Panc1 (cell line): Measurements from ENCODE around the gene NXPH3. TPM values are rescaled to one million over a fixed set of nuclear protein-coding genes. Genes with fewer than 3 reads are reported as not detected.
"Not testable (repeated sequence)": the region's sequence is repeated elsewhere in the genome, so short reads cannot be mapped to it uniquely, and the experiment has no call there.

Experiments used
- ATAC-seq: fragments of 200-7000 bp; cut with Tn5 transposase; 2 replicates; pipeline ENCODE4 v1.9.1; 2020; ENCODE audit warnings: mild to moderate bottlenecking, moderate library complexity
- BruUV-seq: library from RNA; stranded (reverse); fragments of 400-500 nt; replicated peaks from 2 replicates; lab custom pipeline; 2021; lab: Mats Ljungman, UMichigan
- CTCF ChIA-PET: fragments of 300-600 bp; sonication (Branson Sonifier 250); formaldehyde crosslinking; loops from one replicate; lab custom pipeline; 2022; ENCODE audit warnings: antibody characterized with exemption; lab: Charles Lee
- POLR2A ChIA-PET: fragments of 300-600 bp; sonication (Branson Sonifier 250); formaldehyde crosslinking; loops from one replicate; lab custom pipeline; 2022; ENCODE audit warnings: antibody characterized with exemption; lab: Charles Lee
- DNase-seq: peaks from one replicate; pipeline ENCODE4 v3.0.0-alpha.2; 2010; ENCODE audit warnings: low read depth, low spot score
- H3K27ac ChIP-seq: 2 replicates; pipeline ENCODE4 v1.5.1; 2011; ENCODE audit warnings: mild to moderate bottlenecking, low read length, inconsistent platforms
- H3K27me3 ChIP-seq: fragments of 200-500 bp; sonication (Bioruptor generic); 2 replicates; pipeline ENCODE4 v1.6.0; 2014; ENCODE audit warnings: low read length, inconsistent platforms; ENCODE audit not compliant: control insufficient read depth, insufficient read depth
- H3K36me3 ChIP-seq: fragments of 200-500 bp; sonication (Bioruptor generic); 2 replicates; pipeline ENCODE4 v1.5.1; 2014; ENCODE audit warnings: inconsistent platforms, mild to moderate bottlenecking, low read length, moderate library complexity; ENCODE audit not compliant: control insufficient read depth, insufficient read depth
- H3K4me1 ChIP-seq: 2 replicates; pipeline ENCODE4 v1.5.1; 2011; ENCODE audit warnings: inconsistent platforms, mild to moderate bottlenecking, low read length, moderate library complexity; ENCODE audit not compliant: control insufficient read depth, insufficient read depth
- H3K4me3 ChIP-seq, 2 experiments: 2 replicates each; pipeline ENCODE4 v1.5.1; 2011 to 2012; ENCODE audit warnings: low read depth in 2 of 2, low read length in 2 of 2, mild to moderate bottlenecking in 2 of 2, inconsistent platforms in 1 of 2, moderate library complexity in 1 of 2
- H3K9me3 ChIP-seq: fragments of 200-500 bp; sonication (Bioruptor generic); 2 replicates; pipeline ENCODE4 v1.5.1; 2014; ENCODE audit warnings: low read depth, mild to moderate bottlenecking, inconsistent platforms, low read length, moderate library complexity; ENCODE audit not compliant: control insufficient read depth, insufficient read depth
- CTCF ChIP-seq: fragments of 450-650 bp; IDR thresholded peaks from 2 replicates; pipeline ENCODE4 v1.5.1; 2017; ENCODE audit warnings: mild to moderate bottlenecking
- POLR2AphosphoS5 ChIP-seq: IDR thresholded peaks from 2 replicates; pipeline ENCODE4 v1.6.1; 2012; ENCODE audit warnings: mild to moderate bottlenecking, low read depth, low read length, moderate library complexity
- REST ChIP-seq, 2 experiments: IDR thresholded peaks; 2 replicates each; pipeline ENCODE4 v1.6.1; 2011 to 2012; ENCODE audit warnings: low read depth in 2 of 2, control low read depth in 1 of 2, low read length in 1 of 2, mild to moderate bottlenecking in 1 of 2, moderate library complexity in 1 of 2; ENCODE audit not compliant: insufficient read depth in 1 of 2
- SIN3A ChIP-seq: IDR thresholded peaks from 2 replicates; pipeline ENCODE4 v1.6.1; 2012; ENCODE audit warnings: low read depth, mild to moderate bottlenecking, low read length, moderate library complexity, borderline replicate concordance; ENCODE audit not compliant: insufficient read depth
- TCF7L2 ChIP-seq: IDR thresholded peaks from 2 replicates; pipeline ENCODE4 v1.6.1; 2011; ENCODE audit warnings: mild to moderate bottlenecking, low read depth, low read length, inconsistent platforms
- in situ Hi-C: cut with HindIII; loops from 2 replicates; pipeline ENCODE4 v1.10.0; 2016; ENCODE audit warnings: low sequenced_read_pairs, low pct_unique_long_range_greater_than_20kb
- intact Hi-C: fragments of 100-400 bp; cut with micrococcal nuclease; formaldehyde crosslinking; loops from one replicate; pipeline ENCODE4 v1.10.0; 2022; ENCODE audit not compliant: unreplicated experiment
- total RNA-seq: library from RNA; stranded (reverse); gene quantifications from one replicate; pipeline ENCODE4 v1.2.1, GENCODE V29; 2021; ENCODE audit not compliant: unreplicated experiment

NXPH3 gene
- total RNA-seq, 1 experiment from 2014 or later = 0.57 TPM

- no TSS peak for BruUV-seq
- no peaks in the 10 kb centered on the region for H3K9me3 ChIP-seq
- TF ChIP-seq POLR2AphosphoS5 (no peak), TCF7L2 (no peak), REST (IDR thresholded peaks at IDR 0.05; ENCODE audit: insufficient read depth in 1 of 2, low read depth in 2 of 2, low read length in 1 of 2) (no peak), CTCF (no peak), SIN3A (no peak)
- peaks cover 7% of the 10 kb centered on the region for H3K4me1 ChIP-seq
- H3K4me3 ChIP-seq = no peak overlapping the region
- H3K36me3 ChIP-seq = no peaks in the 10 kb centered on the region
- ChIA-PET CTCF (interaction anchor here (0.8 to 1.5 kb wide), 5 partner anchors 10 to 431 kb away, joined by 3 to 7 read pairs (median 5); partner anchors contain the start of gene SLC35B1), POLR2A (no interaction called here)
- DNase-seq = no peak
- no peak overlapping the region for H3K27ac ChIP-seq
- in situ Hi-C loops (no loop called here), intact Hi-C loops (no loop called here)
- peaks cover 3% of the 10 kb centered on the region for H3K27me3 ChIP-seq
- ATAC-seq = no peak
These were observed 8.6 kb upstream of the NXPH3 start for GRCh38 chr17:49567104-49567521.

DNA sequence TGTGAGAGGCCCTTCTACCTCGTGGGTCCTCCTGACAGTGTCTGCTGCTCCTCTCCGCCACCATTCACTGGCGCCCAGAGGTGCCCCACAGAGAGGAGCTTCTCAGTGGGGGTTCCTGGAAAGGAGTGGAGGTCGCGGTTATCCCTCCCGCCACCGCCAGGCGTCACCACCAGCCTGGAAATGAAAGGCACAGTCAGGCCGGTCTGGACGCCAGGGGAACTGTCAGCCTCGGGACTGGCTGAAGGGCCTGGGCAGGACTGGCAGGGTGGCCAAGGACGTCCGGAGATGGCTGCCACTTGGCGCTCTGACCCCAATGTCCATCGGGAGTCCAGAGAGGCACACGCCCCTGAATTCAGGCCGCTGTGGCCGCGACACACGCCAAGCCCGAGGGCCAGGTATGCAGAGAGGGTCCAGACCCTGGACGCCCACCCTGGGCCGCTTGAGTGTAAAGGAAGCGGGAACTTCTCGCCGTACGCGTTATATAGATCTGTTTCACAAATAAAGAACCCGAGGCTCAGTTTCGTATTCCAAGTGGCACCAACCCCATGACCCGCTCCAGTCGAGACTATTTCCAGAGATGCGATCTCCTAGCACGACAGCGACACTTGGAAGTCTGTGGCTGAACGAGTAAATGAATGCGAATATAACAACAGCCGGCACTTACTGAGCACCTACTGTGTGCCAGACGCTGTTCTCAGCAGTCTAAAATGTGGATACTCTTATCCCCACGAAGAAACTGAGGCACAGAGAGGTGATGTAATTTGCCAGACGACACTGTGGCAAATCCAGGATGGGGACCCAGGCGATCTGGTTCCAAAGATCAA lies 7.6 kb upstream of the NXPH3 start:
- Histone ChIP-seq H3K4me1 (peaks cover 7% of the 10 kb centered on the region), H3K27me3 (peaks cover 3% of the 10 kb centered on the region), H3K36me3 (no peaks in the 10 kb centered on the region), H3K27ac (no peak overlapping the region), H3K4me3 (peak overlapping the region; percentile 53 to 80), H3K9me3 (no peaks in the 10 kb centered on the region)
- TF ChIP-seq POLR2AphosphoS5 (no peak), CTCF (peak; percentile 97)
- BruUV-seq = no TSS peak
- DNase-seq (no peak), ATAC-seq (peak; percentile 90)
- POLR2A ChIA-PET = no interaction called here
- CTCF ChIA-PET = interaction anchor here (0.7 to 1.5 kb wide), 7 partner anchors 11 to 430 kb away, joined by 3 to 7 read pairs (median 4); partner anchors contain the start of gene SLC35B1
- in situ Hi-C loops (no loop called here), intact Hi-C loops (no loop called here)

GRCh38 chr17:49568695-49569047 lies 7.0 kb upstream of the NXPH3 start:
- H3K27ac ChIP-seq, DNase-seq, H3K27me3 ChIP-seq, intact Hi-C loops, BruUV-seq, POLR2A ChIA-PET, ATAC-seq, H3K9me3 ChIP-seq, H3K36me3 ChIP-seq, H3K4me1 ChIP-seq, in situ Hi-C loops: not testable (repeated sequence)
- peak overlapping the region in 1 of 2 experiments; percentile 80; a peak in 2 of 4 replicates for H3K4me3 ChIP-seq
- CTCF ChIA-PET = interaction anchor here (0.7 to 1.5 kb wide), 3 partner anchors 125 to 429 kb away, joined by 3 to 6 read pairs (median 4); no protein-coding TSS in a partner anchor
